Measurements from ENCODE around the gene TMEM61.

GRCh38 chr1:54997711-54997986, 17.2 kb downstream of the TMEM61 start:
- TF ChIP-seq CTCF (IDR thresholded peaks at IDR 0.05), result no peak
- no peak for TF ChIP-seq POLR2A (IDR thresholded peaks at IDR 0.05)
